Activated naive CD8-positive, alpha-beta T cell treated with anti-CD3 and anti-CD28 coated beads for 36 hours (primary cell): ENCODE results near the gene CACTIN. TPM values are rescaled to one million over a fixed set of nuclear protein-coding genes. Genes with fewer than 3 reads are reported as not detected.
"Not testable (repeated sequence)": the region's sequence is repeated elsewhere in the genome, so short reads cannot be mapped to it uniquely, and the experiment has no call there.

Experiments
- DNase-seq: peaks from one replicate; pipeline ENCODE4 v3.0.0; 2021
- H3K27ac Mint-ChIP-seq: one replicate; pipeline ENCODE4 v1.8.0; 2022; ENCODE audit warnings: mild to moderate bottlenecking, moderate library complexity, mixed read lengths
- H3K27me3 Mint-ChIP-seq: one replicate; pipeline ENCODE4 v1.8.0; 2022; ENCODE audit warnings: mild to moderate bottlenecking, mixed read lengths
- H3K36me3 Mint-ChIP-seq: one replicate; pipeline ENCODE4 v1.8.0; 2021; ENCODE audit warnings: mild to moderate bottlenecking, mixed read lengths
- H3K4me1 Mint-ChIP-seq: one replicate; pipeline ENCODE4 v1.8.0; 2021; ENCODE audit warnings: mixed read lengths
- H3K4me3 Mint-ChIP-seq: one replicate; pipeline ENCODE4 v1.8.0; 2022; ENCODE audit warnings: mild to moderate bottlenecking, moderate library complexity, mixed read lengths
- H3K9me3 Mint-ChIP-seq: one replicate; pipeline ENCODE4 v1.8.0; 2022; ENCODE audit warnings: mixed read lengths
- total RNA-seq, 2 experiments: library from RNA; stranded (reverse); gene quantifications; one replicate each; pipeline ENCODE4 v1.2.3, GENCODE V29; 2021

Gene CACTIN
- total RNA-seq, 2 experiments from 2014 or later: 33.0 to 34.4 TPM

GRCh38 chr19:3572855-3573161, 53.8 kb downstream of the CACTIN start, which contains the start of gene HMG20B:
Gene HMG20B (plus strand): TSS chr19:3572944. CDS start chr19:3573310, 366 bp downstream.
- Mint-ChIP-seq H3K9me3 (no peaks in the 10 kb centered on the region), H3K27me3 (no peaks in the 10 kb centered on the region), H3K27ac (peak within 1 kb of the TSS; percentile 54), H3K36me3 (peaks cover 11% of the 10 kb centered on the region), H3K4me3 (peak within 1 kb of the TSS; percentile 78), H3K4me1 (peaks cover 7% of the 10 kb centered on the region)
- peak; percentile 43 for DNase-seq

DNA sequence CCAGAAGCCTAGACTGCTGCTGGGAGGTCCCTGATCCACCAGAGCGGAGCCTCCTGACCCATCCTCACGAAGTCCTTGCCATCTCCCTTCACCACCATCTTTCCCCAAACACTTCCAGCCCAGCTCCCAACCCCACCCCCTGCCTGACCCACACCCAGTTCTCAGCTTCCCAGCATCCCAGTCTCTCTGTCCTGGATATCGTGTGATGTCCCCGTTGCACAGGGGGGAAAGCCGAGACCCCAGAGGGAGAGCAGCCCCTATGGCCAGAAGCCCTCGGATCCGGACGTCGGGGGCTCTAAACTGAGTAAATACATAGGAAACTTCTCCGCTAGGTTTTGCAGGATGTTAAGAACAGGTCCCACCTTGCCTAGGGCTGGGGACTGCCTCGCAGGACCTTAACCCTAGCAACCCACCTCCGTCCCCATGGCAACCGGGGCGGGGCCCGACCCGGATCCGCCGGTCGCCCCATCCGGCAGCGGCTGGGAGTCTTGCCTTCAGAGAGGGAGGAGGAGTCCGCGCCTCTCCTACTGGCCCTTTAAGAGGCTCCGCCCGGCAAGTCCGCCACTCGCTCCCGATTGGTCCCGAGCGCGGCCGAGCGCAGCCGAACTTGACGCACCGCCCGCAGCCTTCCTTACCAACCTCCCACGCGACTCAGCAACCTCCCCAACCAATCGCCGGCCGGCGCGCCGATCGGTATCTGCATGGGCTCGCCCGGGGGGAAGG, 54.3 kb downstream of the CACTIN start:
- peak; percentile 100 for DNase-seq
- H3K4me3 Mint-ChIP-seq: peak overlapping the region; percentile 71
- no peaks in the 10 kb centered on the region for H3K9me3 Mint-ChIP-seq
- no peaks in the 10 kb centered on the region for H3K27me3 Mint-ChIP-seq
- peak overlapping the region; percentile 11 for H3K27ac Mint-ChIP-seq
- H3K36me3 Mint-ChIP-seq: peaks cover 11% of the 10 kb centered on the region
- peaks cover 7% of the 10 kb centered on the region for H3K4me1 Mint-ChIP-seq

DNA sequence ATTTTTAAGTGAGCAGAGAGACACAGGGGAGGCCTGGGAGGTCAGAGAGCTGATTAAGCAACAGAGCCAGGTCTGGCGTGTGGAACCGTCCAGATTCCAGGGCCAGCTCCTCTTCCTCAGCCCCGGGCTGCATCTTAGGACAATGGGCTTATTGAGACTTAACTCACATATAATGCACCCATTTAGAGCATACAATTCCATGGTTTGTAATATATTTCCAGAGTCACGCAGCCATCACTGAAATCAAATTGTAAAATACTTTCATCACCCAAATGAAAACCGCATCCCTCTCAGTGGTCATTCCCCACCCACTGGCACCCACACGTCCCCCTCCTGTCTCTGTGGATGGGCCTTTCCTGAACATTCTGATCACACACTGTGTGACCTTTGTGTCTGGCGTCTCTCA, 56.0 kb downstream of the CACTIN start:
- H3K4me1 Mint-ChIP-seq: peaks cover 7% of the 10 kb centered on the region
- H3K36me3 Mint-ChIP-seq: peaks cover 11% of the 10 kb centered on the region
- DNase-seq: no peak
- no peaks in the 10 kb centered on the region for H3K27me3 Mint-ChIP-seq
- H3K27ac Mint-ChIP-seq: no peak overlapping the region
- no peaks in the 10 kb centered on the region for H3K9me3 Mint-ChIP-seq
- no peak overlapping the region for H3K4me3 Mint-ChIP-seq

GRCh38 chr19:3570042-3570441, 56.5 kb downstream of the CACTIN start:
- H3K27me3 Mint-ChIP-seq, H3K4me1 Mint-ChIP-seq, H3K9me3 Mint-ChIP-seq, H3K4me3 Mint-ChIP-seq, DNase-seq, H3K27ac Mint-ChIP-seq, H3K36me3 Mint-ChIP-seq: not testable (repeated sequence)

GRCh38 chr19:3565139-3565538, 61.5 kb downstream of the CACTIN start:
- no peak overlapping the region for H3K27ac Mint-ChIP-seq
- H3K4me1 Mint-ChIP-seq: no peaks in the 10 kb centered on the region
- H3K4me3 Mint-ChIP-seq: no peak overlapping the region
- H3K36me3 Mint-ChIP-seq: no peaks in the 10 kb centered on the region
- no peak for DNase-seq
- no peaks in the 10 kb centered on the region for H3K27me3 Mint-ChIP-seq
- no peaks in the 10 kb centered on the region for H3K9me3 Mint-ChIP-seq

DNA sequence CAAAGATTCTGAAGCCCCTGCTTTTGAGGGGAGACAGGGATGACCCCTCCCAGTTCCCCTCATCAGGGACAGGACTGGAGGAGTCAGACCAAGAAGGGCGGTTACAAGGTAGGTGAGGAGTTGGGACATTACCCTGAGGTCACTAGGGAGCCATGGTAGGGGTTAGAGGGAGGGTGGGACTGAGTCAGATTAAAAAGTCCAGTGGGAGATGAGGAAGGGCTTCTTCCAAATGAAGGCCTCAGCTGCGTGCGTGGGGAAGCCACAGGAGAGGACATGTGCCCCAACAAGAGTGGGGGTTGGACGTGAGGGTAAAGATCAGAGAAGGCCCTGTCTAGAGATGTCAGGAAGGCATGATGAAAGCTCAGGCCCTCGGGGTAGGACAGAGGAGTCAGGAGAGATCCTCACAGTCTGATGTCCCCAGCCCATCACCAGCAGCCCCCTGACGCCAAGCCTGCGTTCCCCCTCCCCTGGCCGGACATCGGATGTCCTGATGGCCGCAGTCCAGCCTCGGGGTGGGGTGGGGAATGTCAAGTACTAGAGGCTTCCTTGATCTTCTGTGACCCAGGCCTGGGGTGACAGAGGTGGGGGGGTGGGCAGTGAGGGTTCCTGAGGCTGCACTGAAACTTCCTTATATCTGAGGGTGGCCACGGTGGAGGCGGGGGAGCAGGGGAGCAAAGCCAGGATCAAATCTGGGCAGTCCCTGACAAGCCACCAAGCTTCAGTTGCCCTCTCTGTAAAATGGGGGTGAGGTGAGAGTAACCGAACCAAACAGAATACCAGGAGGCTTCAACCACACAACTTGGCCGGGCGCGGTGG, 62.7 kb downstream of the CACTIN start:
- no peak overlapping the region for H3K4me3 Mint-ChIP-seq
- no peaks in the 10 kb centered on the region for H3K36me3 Mint-ChIP-seq
- no peaks in the 10 kb centered on the region for H3K9me3 Mint-ChIP-seq
- H3K27me3 Mint-ChIP-seq: no peaks in the 10 kb centered on the region
- H3K27ac Mint-ChIP-seq: no peak overlapping the region
- no peaks in the 10 kb centered on the region for H3K4me1 Mint-ChIP-seq
- DNase-seq: no peak

Other genes with a start within 250 kb of the CACTIN start
- 1 to 10 TPM; 2.2 to 2.5 TPM for gene SMIM24, start 146.3 kb downstream of the CACTIN start, total RNA-seq
- not detected for gene SMIM44, start 143.3 kb downstream of the CACTIN start, total RNA-seq
- gene DOHH, start 126.1 kb downstream of the CACTIN start, total RNA-seq: 10 to 100 TPM; 17.2 to 18.3 TPM
- gene FZR1, start 120.5 kb downstream of the CACTIN start, total RNA-seq: 10 to 100 TPM; 32.6 to 39.6 TPM
- 1 to 10 TPM; 1.2 to 2.2 TPM for gene TEKTIP1, start 87.6 kb downstream of the CACTIN start, total RNA-seq
- gene MFSD12, start 69.2 kb downstream of the CACTIN start, total RNA-seq: 10 to 100 TPM; 73.2 to 76.1 TPM
- gene HMG20B, start 53.8 kb downstream of the CACTIN start, total RNA-seq: 10 to 100 TPM; 37.1 to 41.6 TPM
- under 1 TPM; 0.32 to 0.43 TPM for gene GIPC3, start 41.3 kb downstream of the CACTIN start, total RNA-seq
- gene TBXA2R, start 19.9 kb downstream of the CACTIN start, total RNA-seq: 1 to 10 TPM; 2.8 to 3.1 TPM
- 10 to 100 TPM; 12.9 to 14.8 TPM for gene PIP5K1C, start 73.7 kb upstream of the CACTIN start, total RNA-seq
- under 1 TPM; 0.24 to 0.39 TPM for gene TJP3, start 81.6 kb upstream of the CACTIN start, total RNA-seq
- gene APBA3, start 134.9 kb upstream of the CACTIN start, total RNA-seq: 10 to 100 TPM; 21.4 to 21.9 TPM
- 10 to 100 TPM; 76.9 to 81.5 TPM for gene MRPL54, start 135.9 kb upstream of the CACTIN start, total RNA-seq
- gene RAX2, start 145.4 kb upstream of the CACTIN start, total RNA-seq: not detected
- 10 to 100 TPM; 32.1 to 33.8 TPM for gene MATK, start 159.6 kb upstream of the CACTIN start, total RNA-seq
- gene ZFR2, start 242.2 kb upstream of the CACTIN start, total RNA-seq: under 1 TPM; 0.54 to 0.84 TPM